WTC11 (cell line): ENCODE results near the gene GUF1.

Experiments used
- MYBL2 ChIP-seq: sonication (generic); formaldehyde crosslinking; IDR thresholded peaks from 2 replicates; pipeline ENCODE4 v1.8.1; 2023; ENCODE audit warnings: mild to moderate bottlenecking, moderate library complexity, missing genetic modification reagents
- NR2C2 ChIP-seq: sonication (generic); formaldehyde crosslinking; IDR thresholded peaks from 2 replicates; pipeline ENCODE4 v1.8.0; 2022; ENCODE audit warnings: mild to moderate bottlenecking, missing genetic modification reagents
- SMAD3 ChIP-seq: sonication (generic); formaldehyde crosslinking; IDR thresholded peaks from 2 replicates; pipeline ENCODE4 v1.8.0; 2022; ENCODE audit warnings: missing genetic modification reagents, mild to moderate bottlenecking, borderline replicate concordance
- TF ChIP-seq, protein P1 (sequence below): fragments of 200-600 bp; IDR thresholded peaks from 2 replicates; pipeline ENCODE4 v1.8.0; 2022; ENCODE audit warnings: antibody characterized with exemption
- TF ChIP-seq, protein P2 (sequence below): sonication (generic); formaldehyde crosslinking; conservative IDR thresholded peaks from 2 replicates; pipeline ENCODE4 v1.8.1; 2022; ENCODE audit warnings: mild to moderate bottlenecking, missing genetic modification reagents

DNA sequence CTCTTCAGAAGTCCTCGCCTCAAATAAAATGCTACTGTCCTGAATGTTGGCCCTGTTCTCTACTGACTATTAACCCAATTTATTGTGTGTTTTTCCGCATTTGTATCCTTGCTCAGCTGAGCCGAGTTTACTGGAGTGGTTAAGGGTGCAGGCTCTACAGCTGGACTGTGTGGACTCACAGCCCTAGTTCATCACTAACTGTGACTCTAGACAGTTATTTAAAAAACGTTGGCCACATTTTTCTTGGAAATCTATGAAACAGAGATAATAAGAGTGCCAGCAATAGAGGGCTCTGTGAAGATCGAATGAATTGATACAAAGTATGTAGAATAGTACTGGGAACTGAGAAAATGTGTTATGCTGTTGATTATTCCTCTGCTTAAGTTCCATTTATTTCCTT lies 2.9 kb upstream of the GUF1 start:
- TF ChIP-seq, protein P1, sequence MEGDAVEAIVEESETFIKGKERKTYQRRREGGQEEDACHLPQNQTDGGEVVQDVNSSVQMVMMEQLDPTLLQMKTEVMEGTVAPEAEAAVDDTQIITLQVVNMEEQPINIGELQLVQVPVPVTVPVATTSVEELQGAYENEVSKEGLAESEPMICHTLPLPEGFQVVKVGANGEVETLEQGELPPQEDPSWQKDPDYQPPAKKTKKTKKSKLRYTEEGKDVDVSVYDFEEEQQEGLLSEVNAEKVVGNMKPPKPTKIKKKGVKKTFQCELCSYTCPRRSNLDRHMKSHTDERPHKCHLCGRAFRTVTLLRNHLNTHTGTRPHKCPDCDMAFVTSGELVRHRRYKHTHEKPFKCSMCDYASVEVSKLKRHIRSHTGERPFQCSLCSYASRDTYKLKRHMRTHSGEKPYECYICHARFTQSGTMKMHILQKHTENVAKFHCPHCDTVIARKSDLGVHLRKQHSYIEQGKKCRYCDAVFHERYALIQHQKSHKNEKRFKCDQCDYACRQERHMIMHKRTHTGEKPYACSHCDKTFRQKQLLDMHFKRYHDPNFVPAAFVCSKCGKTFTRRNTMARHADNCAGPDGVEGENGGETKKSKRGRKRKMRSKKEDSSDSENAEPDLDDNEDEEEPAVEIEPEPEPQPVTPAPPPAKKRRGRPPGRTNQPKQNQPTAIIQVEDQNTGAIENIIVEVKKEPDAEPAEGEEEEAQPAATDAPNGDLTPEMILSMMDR, result no peak
- TF ChIP-seq MYBL2 (CRISPR knock-in tag) (no peak), NR2C2 (CRISPR knock-in tag) (no peak), SMAD3 (CRISPR knock-in tag) (no peak)
- TF ChIP-seq, protein P2, sequence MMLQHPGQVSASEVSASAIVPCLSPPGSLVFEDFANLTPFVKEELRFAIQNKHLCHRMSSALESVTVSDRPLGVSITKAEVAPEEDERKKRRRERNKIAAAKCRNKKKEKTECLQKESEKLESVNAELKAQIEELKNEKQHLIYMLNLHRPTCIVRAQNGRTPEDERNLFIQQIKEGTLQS (CRISPR knock-in tag), result no peak
